ENCODE results near the gene CLIP2.
A peak's percentile ranks its signal among the peaks of the same experiment; 100 is the strongest.
"Not testable (repeated sequence)": the region's sequence is repeated elsewhere in the genome, so short reads cannot be mapped to it uniquely, and the experiment has no call there.

Gene CLIP2

DNA sequence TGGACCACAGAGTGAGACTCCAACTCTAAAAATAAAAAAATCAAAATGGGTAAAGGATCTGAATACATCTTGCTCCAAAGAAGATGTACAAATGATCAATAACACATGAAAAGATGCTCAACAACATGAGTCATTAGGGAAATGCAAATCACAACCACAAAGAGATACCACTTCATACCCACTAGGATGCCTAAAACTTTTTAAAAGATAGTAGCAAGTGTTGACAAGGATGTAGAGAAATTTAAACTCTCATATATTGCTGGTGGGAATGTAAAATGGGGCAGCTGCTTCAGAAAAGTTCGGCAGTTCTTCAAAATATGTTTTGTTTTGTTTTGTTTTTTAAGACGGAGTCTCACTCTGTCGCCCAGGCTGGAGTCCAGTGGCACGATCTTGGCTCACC, 118.8 kb downstream of the CLIP2 start:
- no peak for DNase-seq

DNA sequence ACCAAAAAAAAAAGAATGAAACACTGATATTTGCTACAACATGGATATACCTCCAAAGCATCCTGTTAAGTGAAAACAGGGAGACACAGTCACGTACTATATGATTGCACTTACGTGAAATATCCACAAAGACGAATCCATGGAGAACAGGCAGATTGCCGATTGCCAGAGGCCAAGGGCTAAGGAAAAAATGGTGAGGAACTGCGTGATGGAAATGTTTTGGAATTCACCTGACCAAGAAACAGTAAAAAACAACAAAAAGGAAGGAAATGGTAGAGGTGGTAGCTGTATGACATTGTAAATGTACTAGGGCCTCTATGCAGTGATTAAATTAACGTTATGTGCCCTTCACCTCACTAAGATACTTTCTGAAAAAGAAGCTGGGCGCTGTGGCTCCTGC, 120.4 kb downstream of the CLIP2 start:
- no peak for DNase-seq

DNA sequence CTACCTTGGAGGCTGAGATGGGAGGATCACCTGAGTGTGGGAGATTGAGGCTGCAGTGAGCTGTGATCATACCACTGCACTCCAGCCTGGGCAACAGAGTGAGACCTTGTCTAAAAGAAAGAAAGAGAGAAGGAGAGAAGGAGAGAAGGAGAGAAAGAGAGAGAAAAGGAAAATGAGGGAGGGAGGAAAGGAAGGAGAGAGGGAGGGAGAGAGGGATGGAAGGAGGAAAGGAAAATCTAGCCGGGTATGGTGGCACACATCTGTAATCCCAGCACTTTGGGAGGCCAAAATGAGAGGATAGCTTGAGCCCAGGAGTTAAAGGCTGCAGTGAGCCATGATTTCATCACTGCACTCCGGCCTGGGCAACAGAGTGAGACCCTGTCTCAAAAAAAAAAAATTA, 121.6 kb downstream of the CLIP2 start:
- no peak for DNase-seq

DNA sequence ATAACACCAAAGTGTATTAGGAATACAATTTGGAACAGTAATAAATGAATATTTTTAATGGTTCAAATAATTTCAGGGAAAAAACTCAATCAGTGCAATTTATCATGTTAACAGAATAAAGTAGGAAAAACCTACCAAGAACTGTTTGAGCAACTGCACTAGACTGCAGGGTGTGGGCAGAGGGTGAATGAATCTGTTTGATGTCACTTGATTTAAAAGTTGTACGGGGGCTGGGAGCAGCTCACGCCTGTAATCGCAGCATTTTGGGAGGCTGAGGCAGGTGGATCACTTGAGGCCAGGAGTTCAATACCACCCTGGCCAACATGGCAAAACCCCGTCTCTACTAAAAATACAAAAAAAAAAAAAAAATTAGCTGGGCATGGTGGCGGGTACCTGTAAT, 122.4 kb downstream of the CLIP2 start:
- DNase-seq = not testable (repeated sequence)

DNA sequence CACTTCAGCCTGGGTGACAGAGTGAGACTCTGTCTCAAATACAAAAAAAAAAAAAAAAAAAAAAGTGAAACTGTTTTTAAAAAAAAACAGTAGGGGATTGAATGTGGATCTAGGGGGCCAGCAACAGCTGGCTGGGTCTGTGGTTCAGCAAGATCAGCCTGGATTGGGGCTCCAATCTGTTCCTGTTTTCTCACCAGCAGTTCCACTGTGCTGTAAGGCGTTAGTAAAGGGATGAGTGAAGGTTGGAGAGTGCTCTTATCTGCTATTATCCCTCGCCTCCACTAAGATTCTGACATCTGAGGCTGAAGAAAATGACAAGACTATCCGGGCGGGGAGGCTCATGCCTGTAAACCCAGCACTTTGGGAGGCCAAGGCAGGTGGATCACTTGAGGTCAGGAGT, 122.8 kb downstream of the CLIP2 start:
- no peak for DNase-seq

DNA sequence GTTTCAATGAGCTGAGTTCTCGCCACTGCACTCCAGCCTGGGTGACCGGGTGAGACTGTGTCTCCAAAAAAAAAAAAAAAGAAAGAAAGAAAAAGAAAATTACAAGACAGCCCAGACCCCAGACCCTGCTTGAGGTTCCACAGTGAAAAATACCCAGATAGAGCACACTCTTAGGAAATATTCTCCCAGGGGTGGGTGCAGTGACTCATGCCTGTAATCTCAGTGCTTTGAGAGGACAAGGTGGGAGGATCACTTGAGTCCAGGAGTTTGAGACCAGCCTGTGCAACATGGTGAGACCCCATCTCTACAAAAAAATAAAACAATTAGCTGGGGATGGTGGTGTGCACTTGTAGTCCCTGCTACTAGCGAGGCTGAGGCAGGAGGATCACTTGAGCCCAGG, 123.4 kb downstream of the CLIP2 start:
- no peak for DNase-seq

DNA sequence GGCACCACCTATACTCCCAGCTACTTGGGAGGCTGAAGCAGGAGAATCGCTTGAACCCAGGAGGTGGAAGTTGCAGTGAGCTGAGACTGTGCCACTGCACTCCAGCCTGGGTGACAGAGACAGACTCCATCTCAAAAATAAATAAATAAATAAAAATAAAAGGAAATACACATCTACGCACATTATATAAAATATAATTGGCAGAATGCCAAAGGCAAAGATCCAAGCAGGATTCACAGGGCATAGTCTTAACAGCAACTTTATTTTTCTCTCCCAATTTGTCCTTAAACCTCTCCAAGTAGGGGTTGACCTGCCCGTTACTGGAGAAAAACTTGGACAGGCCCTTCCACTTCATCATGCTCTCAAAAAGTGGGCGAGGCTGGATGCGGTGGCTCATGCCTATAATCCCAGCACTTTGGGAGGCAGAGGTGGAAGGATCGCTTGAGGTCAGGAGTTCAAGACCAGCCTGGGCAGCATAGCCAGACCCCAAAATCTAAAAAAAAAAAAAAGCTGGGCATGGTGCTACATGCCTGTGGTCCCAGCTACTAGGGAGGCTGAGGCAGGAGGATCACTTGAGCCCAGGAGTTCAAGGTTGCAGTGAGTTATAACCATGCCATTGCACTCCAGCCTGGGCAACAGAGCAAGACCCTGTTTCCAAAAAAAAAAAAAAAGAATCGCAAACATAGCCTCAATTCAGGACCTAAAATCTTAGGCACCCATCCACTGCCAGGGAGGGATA, 125.6 kb downstream of the CLIP2 start:
- DNase-seq = not testable (repeated sequence)

DNA sequence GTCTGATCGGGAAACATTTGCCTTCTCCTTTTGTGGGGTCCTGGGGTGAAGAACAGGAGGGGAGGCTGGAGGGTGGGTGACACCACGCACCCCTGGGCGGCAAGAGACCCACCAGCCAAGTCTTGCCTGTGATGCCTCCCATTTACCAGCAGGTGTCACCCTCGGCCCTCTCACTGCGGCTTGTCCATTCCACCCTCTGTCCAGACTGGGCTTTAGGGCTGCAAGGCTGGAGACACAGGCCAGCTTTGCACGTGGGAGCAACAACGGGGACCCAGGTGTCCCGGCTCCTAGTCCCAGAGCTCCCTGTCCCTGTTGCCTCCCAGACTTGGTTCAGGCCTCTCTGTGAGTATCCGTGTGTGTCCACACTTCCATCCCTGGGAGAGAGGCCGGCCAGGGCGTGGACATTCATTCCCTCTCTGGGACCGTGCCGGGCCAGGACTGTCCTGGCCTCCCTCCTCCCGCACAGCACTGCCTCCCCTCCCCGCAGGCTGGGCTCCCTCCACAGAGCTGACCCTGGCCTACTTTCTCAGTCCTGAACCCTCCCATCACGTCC, 128.3 kb downstream of the CLIP2 start:
- peak; percentile 62 for DNase-seq

DNA sequence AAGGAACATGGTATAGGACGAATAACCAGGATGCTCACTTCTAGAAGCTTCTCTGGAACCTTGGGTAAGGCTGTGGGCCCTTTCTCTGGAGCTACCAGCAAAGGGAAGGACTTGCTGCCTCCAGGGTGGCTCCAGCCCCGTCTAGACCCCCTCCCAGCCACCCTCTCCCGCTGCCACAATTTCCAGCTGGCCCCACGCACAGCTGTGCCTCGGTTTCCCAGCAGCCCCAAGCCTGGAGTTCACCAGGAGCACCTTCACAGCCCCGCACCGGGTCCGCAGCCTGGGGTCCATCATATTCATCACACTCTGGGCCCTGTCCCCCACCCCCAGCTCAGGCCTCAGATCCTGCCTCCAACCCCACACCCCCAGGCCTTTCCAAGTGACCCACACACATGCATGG, 128.9 kb downstream of the CLIP2 start:
- DNase-seq = no peak

DNA sequence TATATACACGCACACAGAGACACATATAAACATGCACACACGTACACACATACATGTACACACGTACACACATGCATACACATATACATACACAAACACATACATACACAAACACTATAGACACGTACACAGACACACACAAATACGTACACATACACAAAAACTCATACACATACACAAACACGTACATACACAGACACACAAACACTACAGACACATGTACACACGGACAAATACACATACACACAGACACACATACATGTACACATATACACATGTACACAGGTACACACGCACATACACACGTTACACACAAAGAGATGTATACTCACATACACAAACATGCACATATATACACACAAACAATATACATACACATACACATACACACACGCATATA, 129.3 kb downstream of the CLIP2 start:
- no peak for DNase-seq

DNA sequence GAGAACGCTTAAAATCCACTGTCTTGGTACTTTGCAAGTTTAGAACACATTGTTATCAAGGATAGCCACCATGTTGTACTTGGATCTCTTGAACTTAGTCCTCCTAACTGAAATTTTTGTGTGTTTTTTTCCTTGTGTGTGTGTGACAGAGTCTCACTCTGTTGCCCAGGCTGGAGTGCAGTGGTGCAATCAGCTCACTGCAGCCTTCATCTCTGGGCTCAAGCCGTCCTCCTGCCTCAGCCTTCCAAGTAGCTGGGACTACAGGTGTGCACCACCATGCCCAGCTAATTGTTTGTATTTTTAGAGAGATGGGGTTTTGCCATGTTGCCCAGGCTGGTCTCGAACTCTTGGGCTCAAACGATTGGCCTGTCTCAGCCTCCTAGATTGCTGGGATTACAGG, 130.0 kb downstream of the CLIP2 start:
- not testable (repeated sequence) for DNase-seq

DNA sequence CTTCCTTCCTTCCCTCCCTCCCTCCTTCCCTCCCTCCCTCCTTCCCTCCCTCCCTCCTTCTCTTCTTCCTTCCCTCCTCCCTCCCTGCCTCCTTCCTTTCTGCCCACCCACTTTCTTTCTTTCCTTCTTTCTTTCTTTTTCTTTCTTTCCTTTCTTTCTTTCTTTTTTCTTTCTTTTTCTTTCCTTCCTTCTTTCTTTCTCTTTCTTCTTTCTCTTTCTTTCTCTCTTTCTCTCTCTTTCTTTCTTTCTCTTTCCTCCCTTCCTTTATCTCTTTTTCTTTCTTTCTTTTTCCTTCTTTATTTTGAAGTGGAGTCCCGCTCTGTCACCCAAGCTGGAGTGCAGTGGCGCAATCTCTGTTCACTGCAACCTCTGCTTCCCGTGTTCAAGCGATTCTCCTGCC, 130.8 kb downstream of the CLIP2 start:
- DNase-seq = no peak

DNA sequence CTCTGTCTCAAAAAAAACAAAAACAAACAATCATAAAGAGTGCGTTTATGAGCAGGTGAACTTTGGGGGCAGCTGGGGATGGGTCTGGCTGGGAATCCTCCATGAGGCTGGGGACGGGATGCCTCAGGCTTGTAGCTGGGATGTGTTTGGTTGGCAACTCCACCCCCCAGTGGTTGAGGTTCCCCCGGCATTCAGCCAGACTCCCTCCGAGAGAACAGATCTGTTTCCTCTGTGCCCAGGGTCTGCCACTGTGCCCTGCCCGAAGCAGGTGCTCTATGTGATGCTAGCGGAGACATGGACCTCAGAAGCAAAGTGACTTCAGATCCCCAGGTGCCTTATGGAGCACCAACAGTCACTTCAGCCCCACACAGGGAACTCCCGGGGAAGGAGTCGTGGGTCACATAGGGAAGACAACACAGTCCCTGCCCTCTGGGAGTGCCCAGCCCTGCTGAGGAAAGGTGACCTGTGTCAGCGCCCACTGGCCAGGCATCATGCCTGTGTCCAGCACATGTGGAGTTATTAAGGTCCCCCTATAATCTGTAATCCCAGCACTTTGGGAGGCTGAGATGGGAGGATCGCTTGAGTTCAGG, 135.2 kb downstream of the CLIP2 start:
- no peak for DNase-seq

DNA sequence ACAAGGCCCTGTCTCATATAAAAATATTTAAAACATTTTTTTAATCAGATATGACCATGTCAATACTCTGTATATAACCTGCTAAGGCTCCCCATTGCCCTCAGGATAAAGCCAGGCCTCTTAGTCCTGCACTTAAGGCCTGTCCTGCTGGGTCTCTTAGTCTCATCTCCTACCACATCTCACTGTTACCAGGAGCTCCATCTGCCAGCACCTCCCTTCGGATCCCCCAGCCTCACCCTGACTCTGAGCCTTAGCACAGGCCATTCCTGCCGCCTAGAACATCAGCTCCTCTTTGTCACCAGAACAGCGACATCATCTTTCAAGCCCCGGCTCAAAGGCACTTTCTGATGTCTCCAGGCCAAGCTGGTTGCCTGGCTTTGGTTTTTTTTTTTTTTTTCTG, 138.8 kb downstream of the CLIP2 start:
- DNase-seq = no peak

DNA sequence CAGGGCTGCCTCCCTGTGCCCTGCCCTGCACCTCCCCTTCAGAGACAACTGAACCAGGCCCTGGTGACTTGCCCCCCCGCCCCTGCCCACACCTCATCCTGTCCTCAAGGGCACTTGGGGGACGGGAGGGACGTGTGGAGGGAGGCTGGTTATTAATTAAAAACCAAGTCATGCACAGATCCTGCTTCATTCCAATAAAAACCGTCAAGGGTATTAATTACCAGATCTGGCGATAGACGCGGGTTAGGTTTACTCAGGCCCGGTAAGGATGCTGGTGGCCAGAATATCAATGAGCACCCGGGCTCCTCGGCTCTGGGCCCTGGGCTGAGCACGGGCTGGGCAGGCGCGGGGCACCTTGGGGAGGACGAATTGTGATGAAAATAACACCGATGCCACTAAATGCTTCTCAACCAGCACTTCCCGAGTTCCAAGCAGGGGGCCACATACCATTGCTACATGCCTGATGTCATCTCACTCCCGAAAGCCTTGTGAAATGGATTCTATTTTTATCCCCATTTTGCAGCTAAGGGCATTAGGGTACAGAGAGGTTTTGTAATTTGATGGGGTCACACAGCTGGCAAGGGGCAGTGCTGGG, 140.0 kb downstream of the CLIP2 start:
- no peak for DNase-seq

DNA sequence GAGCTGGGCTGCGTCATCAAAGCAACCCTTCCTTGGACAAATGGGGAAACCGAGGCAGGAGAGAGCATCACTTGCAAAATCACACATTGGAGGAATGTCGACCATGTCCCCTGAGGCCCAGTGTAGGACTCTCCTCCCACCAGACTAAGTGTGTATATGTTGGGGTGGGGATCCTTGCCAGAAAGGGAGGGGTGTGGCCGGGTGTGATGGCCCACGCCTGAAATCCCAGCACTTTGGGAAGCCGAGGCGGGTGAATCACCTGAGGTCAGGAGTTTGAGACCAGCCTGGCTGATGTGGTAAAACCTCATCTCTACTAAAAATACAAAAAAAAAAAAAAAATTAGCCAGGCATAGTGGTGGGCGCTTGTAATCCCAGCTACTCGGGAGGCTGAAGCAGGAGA, 141.2 kb downstream of the CLIP2 start:
- DNase-seq = not testable (repeated sequence)

DNA sequence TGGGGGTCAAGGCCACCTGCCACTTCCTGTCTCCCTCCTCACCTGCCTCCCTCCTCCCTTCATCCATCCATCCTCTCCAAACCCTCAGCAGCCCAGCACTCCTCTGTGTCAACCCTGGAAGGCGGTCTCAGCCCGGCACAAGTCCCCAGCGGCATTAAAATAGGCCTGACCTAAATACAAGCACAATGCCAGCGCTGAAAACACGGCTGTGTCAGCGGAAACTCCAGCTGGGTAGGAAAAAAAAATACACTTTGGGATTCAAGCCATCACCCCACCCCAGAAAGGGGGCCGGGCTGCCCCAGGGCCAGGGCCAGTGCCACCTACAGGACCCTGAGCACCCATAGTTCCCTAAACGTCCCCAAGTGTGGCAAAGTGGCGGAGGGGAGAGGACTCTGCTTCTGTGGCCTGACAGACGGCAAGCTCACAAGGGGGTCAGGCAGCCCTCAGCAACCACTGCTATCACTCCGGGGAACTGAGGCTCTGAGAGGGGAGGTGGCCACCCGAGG, 141.8 kb downstream of the CLIP2 start:
- no peak for DNase-seq

DNA sequence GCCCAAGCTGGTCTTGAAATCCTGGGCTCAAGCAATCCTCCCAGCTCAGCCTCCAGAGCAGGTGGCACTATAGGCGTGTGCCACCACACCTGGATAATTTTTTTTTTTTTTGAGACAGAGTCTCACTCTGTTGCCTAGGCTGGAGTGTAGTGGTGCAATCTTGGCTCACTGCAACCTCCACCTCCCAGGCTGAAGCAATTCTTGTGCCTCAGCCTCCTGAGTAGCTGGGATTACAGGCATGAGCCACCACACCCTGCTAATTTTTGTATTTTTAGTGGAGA, 148.0 kb downstream of the CLIP2 start:
- not testable (repeated sequence) for DNase-seq

DNA sequence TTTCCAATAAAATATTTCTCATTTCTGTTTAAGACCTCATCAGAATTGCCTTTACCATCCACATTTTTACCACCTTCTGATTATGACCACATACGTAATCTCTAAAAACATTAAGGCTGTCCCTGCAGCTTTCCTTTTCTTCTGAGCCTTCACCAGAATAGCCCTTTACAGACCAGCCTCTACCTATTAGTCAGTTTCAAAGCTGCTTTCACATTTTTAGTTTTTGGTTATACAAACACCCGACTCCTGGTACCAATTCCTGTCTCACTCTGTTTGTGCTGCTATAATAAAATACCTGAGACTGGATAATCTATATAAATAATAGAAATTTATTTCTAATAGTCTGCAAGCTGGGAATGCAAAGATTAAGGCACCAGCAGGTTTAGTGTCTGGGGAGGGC, 149.1 kb downstream of the CLIP2 start:
- no peak for DNase-seq

DNA sequence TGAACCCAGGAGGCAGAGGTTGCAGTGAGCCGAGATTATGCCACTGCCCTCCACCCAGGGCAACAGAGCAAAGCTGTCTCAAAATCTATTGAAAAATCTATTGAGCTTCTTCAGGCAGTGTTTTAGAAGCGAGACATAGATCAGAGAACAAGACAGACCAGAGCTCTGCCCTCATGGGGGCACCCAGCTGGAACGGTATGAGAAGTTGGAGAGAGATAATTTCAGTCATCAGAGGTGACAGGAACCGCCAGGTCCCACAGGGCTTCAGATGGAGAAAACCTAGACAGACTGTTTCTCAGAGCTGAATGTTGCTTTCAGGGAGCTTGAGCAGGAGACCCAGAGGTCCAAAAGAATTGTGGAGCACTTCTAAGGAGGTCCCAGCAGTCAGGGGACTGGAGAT, 150.3 kb downstream of the CLIP2 start:
- DNase-seq = no peak

DNA sequence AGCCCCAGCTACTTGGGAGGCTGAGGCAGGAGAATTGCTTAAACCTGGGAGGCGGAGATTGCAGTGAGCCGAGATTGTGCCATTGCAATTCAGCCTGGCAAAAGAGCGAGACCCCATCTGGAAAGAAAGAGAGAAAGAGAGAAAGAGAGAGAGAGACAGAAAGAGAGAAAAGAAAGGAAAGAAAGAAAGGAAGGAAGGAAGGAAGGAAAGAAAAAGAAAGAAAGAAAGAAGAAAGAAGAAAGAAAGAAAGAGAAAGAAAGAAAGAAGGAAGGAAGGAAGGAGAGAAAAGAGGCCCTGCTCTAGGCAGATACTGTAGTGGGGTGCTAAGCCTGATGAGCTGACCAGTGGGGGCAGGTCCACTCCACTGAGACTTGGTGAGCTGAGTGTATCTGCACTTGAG, 150.9 kb downstream of the CLIP2 start:
- DNase-seq = not testable (repeated sequence)

DNA sequence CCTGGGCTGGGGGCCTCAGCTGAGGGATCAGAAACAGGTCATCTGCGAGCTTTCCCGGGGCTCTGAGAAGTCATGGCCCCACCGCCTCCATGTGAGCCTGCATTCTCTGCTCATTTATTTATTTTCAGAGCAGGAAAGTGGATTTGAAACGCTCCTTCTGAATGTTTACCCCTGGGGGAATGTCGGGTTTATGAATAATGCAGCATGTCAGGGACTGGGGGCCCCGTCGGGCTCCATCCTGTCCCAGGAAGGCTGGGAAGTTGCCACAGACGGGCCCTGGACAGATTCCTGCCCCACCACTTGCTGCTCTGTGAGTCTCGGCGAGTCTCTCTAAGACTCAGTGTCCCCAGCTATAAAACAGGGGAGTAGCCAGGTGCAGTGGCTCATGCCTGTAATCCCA, 152.6 kb downstream of the CLIP2 start:
- DNase-seq = no peak

DNA sequence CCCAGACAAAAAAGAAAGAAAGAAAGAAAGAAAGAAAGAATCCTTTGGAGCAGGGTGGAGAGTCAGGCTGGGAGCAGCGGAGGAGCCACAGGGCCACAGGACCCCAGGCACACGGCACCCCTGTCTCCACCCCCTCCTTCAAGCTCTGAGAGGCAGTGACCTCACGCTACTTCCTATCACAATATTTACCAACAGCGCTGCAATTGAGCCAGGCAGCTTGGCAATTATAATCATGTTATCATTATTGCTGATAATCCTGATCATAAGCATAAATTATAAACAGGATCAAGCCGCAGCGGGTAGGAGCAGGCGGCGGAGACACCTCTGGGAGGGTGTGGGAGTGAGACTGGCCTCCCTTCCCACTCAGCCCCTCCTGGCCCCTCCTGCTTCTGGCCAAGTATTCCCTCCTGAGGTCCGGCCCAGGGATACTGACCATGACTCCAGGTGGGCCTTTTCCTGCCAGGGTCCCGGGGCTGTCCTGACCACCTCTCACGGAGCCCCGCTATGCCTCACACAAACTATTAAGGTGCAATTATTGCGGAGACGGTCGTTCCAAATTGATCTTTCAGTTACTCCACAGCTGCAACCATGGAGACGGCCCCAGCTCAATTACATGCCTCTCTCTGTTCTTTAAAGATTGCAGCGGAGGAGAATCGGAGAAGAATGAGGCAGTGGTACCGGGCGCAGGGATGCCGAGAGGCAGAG, 154.5 kb downstream of the CLIP2 start:
- DNase-seq = no peak

DNA sequence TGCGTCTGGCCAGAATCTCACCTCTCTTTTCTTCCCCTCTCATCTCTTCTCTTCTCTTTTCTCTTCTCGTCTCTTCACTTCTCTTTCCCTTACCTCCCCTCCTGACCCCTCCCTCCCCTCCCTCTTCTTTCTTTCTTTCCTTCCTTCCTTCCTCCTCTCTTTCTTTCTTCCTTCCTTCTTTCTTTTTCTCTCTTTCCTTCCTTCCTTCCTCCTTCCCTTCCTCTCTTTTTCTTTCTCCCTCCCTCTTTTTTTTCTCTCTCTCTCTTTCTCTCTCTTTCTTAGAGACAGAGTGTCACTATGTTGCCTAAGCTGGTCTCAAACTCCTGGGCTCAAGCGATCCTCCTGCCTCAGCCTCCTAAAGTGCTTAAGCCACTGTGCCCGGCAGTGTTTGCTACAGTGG, 159.9 kb downstream of the CLIP2 start:
- no peak for DNase-seq

All from activated CD4-positive, alpha-beta T cell treated with anti-CD3 and anti-CD28 coated beads, Interleukin-10, Interleukin-2, amounts not matched to agents 100 ng/mL and 50 ng/mL, durations not matched to agents 16 hours and 8 hours (primary cell).